K562 (cell line): ENCODE data around the gene THUMPD2. TPM values are rescaled to one million over a fixed set of nuclear protein-coding genes. Genes with fewer than 3 reads are reported as not detected.
A peak's percentile ranks its signal among the peaks of the same experiment; 100 is the strongest.

Experiments used
- ATAC-seq: fragments of 200-7000 bp; cut with Tn5 transposase; 3 replicates; pipeline ENCODE4 v1.9.1; 2020; ENCODE audit warnings: moderate library complexity
- BruUV-seq: library from RNA; stranded (reverse); fragments of 400-500 nt; replicated peaks from 2 replicates; lab custom pipeline; 2021; lab: Mats Ljungman, UMichigan
- CTCF ChIA-PET: fragments of 300-600 bp; formaldehyde crosslinking; extraction: SDS; loops from one replicate; lab custom pipeline; 2021; ENCODE audit warnings: low intra/inter-chr PET ratio; lab: Yijun Ruan, JAX
- POLR2A ChIA-PET: fragments of 300-600, 350-650 bp; sonication (Branson Sonifier 250); formaldehyde crosslinking; extraction: SDS; loops from one replicate; lab custom pipeline; 2021; ENCODE audit warnings: antibody characterized with exemption, inconsistent platforms; lab: Yijun Ruan, JAX
- DNase-seq, 4 experiments: peaks; one replicate each; pipeline versions ENCODE4 v3.0.0 to v3.0.0-alpha.2; 2011 to 2018; ENCODE audit warnings: low spot score in 3 of 4, mixed read lengths in 3 of 4; ENCODE audit errors: extremely low read depth in 1 of 4
- FAIRE-seq: peaks from 2 replicates; lab custom pipeline; 2011; peaks lifted over from hg19 to GRCh38; lab: Jason Lieb, UNC
- H2AFZ ChIP-seq: 2 replicates; pipeline ENCODE4 v1.6.0; 2011; ENCODE audit warnings: low read depth, low read length, control low read depth, inconsistent platforms
- H3K27ac ChIP-seq: fragments of 200-600 bp; 3 replicates; pipeline ENCODE4 v1.8.0; 2011; ENCODE audit warnings: low read depth, mild to moderate bottlenecking, control low read depth, inconsistent platforms, low read length, moderate library complexity, mixed read lengths; ENCODE audit errors: extremely low read depth
- H3K27me3 ChIP-seq, 2 experiments: fragments of 300-600 bp in 1 of 2; 2 replicates in 1 of 2; 3 replicates in 1 of 2; pipeline versions ENCODE4 v1.6.0 to v1.8.0; 2011; ENCODE audit warnings: inconsistent platforms in 2 of 2, low read length in 2 of 2, mild to moderate bottlenecking in 1 of 2, mixed read lengths in 1 of 2, moderate library complexity in 1 of 2; ENCODE audit not compliant: control insufficient read depth in 2 of 2, insufficient read depth in 2 of 2
- H3K36me3 ChIP-seq: fragments of 300-600 bp; 3 replicates; pipeline ENCODE4 v1.8.0; 2011; ENCODE audit warnings: mild to moderate bottlenecking, low read length, inconsistent platforms; ENCODE audit not compliant: control insufficient read depth, insufficient read depth
- H3K4me1 ChIP-seq, 2 experiments: fragments of 200-600 bp in 1 of 2; replicated peaks in 1 of 2; 2 replicates in 1 of 2; 3 replicates in 1 of 2; pipeline versions ENCODE4 v1.5.1 to v1.8.0; 2011; ENCODE audit warnings: inconsistent platforms in 2 of 2, low read length in 2 of 2, mild to moderate bottlenecking in 1 of 2, mixed read lengths in 1 of 2, moderate library complexity in 1 of 2; ENCODE audit not compliant: control insufficient read depth in 2 of 2, insufficient read depth in 2 of 2
- H3K4me2 ChIP-seq: 2 replicates; pipeline ENCODE4 v1.6.1; 2011; ENCODE audit warnings: low read length, control low read depth, inconsistent platforms, mixed read lengths; ENCODE audit not compliant: insufficient read depth
- H3K4me3 ChIP-seq: fragments of 200-600 bp; sonication (generic), shearing (Covaris generic); 2 replicates; pipeline ENCODE4 v1.5.1; 2016; ENCODE audit warnings: control low read depth, inconsistent platforms
- H3K79me2 ChIP-seq: fragments of 200-600 bp; 3 replicates; pipeline ENCODE4 v1.8.0; 2011; ENCODE audit warnings: low read length, inconsistent platforms; ENCODE audit not compliant: control insufficient read depth, insufficient read depth
- H3K9ac ChIP-seq, 2 experiments: 2 replicates each; pipeline versions ENCODE4 v1.6.0 to v1.6.1; 2011; ENCODE audit warnings: low read depth in 2 of 2, low read length in 2 of 2, control low read depth in 1 of 2, inconsistent platforms in 1 of 2, mild to moderate bottlenecking in 1 of 2, mixed read lengths in 1 of 2; ENCODE audit not compliant: insufficient read depth in 1 of 2
- H3K9me1 ChIP-seq: one replicate; pipeline ENCODE4 v1.6.0; 2011; ENCODE audit warnings: inconsistent platforms, mild to moderate bottlenecking, low read length, moderate library complexity; ENCODE audit not compliant: control insufficient read depth, insufficient read depth
- H3K9me3 ChIP-seq: replicated peaks from 2 replicates; pipeline ENCODE4 v1.5.1; 2011; ENCODE audit warnings: low read depth, low read length, inconsistent platforms; ENCODE audit not compliant: control insufficient read depth, insufficient read depth
- H4K20me1 ChIP-seq: replicated peaks from 2 replicates; pipeline ENCODE4 v1.6.1; 2011; ENCODE audit warnings: low read length, inconsistent platforms, mixed read lengths; ENCODE audit not compliant: control insufficient read depth, insufficient read depth
- ARID1B ChIP-seq: fragments of 450-650 bp; IDR thresholded peaks from 2 replicates; pipeline ENCODE4 v1.6.1; 2016; ENCODE audit warnings: antibody characterized with exemption, mild to moderate bottlenecking, inconsistent platforms
- CBFA2T2 ChIP-seq: fragments of 450-650 bp; conservative IDR thresholded peaks from 2 replicates; pipeline ENCODE4 v1.6.1; 2017; ENCODE audit warnings: mild to moderate bottlenecking
- CBFA2T3 ChIP-seq: fragments of 450-650 bp; IDR thresholded peaks from 2 replicates; pipeline ENCODE4 v1.6.1; 2017
- HDAC1 ChIP-seq, 2 experiments: fragments of 450-650 bp; IDR thresholded peaks; 2 replicates each; pipeline ENCODE4 v1.6.1; 2016 to 2017; ENCODE audit warnings: inconsistent platforms in 1 of 2, mild to moderate bottlenecking in 1 of 2, moderate library complexity in 1 of 2
- KDM1A ChIP-seq, 2 experiments: fragments of 450-650 bp; IDR thresholded peaks; 2 replicates each; pipeline ENCODE4 v1.6.1; 2016; ENCODE audit warnings: mild to moderate bottlenecking in 2 of 2
- KLF16 ChIP-seq: IDR thresholded peaks from 2 replicates; pipeline ENCODE4 v1.6.1; 2016; ENCODE audit warnings: antibody characterized with exemption
- MTA2 ChIP-seq: fragments of 450-650 bp; IDR thresholded peaks from 2 replicates; pipeline ENCODE4 v1.6.1; 2016; ENCODE audit warnings: low read depth
- NFIC ChIP-seq: fragments of 450-650 bp; IDR thresholded peaks from 2 replicates; pipeline ENCODE4 v1.6.1; 2017; ENCODE audit warnings: mild to moderate bottlenecking, inconsistent platforms
- RCOR1 ChIP-seq, 2 experiments: IDR thresholded peaks; 2 replicates each; pipeline ENCODE4 v1.6.1; 2012; ENCODE audit warnings: low read depth in 2 of 2, low read length in 2 of 2, borderline replicate concordance in 1 of 2, improper control_type of control experiment in 1 of 2
- STAT5A ChIP-seq: IDR thresholded peaks from 2 replicates; pipeline ENCODE4 v1.6.1; 2012; ENCODE audit warnings: low read length, inconsistent platforms, borderline replicate concordance
- TAL1 ChIP-seq: fragments of 450-650 bp; IDR thresholded peaks from 2 replicates; pipeline ENCODE4 v1.6.1; 2016; ENCODE audit warnings: mild to moderate bottlenecking
- TCF3 ChIP-seq: sonication (generic); formaldehyde crosslinking; IDR thresholded peaks from 2 replicates; pipeline ENCODE4 v1.4.0; 2020; ENCODE audit warnings: mild to moderate bottlenecking, missing genetic modification reagents
- TEAD4 ChIP-seq, 2 experiments: sonication (generic) in 1 of 2; formaldehyde crosslinking in 1 of 2; IDR thresholded peaks; 2 replicates each; pipeline versions ENCODE4 v1.6.1 to v1.8.0; 2012 to 2022; ENCODE audit warnings: borderline replicate concordance in 1 of 2, inconsistent platforms in 1 of 2, low read length in 1 of 2, mild to moderate bottlenecking in 1 of 2, missing genetic modification reagents in 1 of 2
- U2AF2 ChIP-seq: fragments of 200-400 bp; formaldehyde crosslinking; optimal IDR thresholded peaks from 2 replicates; pipeline ENCODE3; 2017; ENCODE audit warnings: low read depth, mild to moderate bottlenecking, low read length
- ZBTB1 ChIP-seq: sonication (generic); formaldehyde crosslinking; IDR thresholded peaks from 2 replicates; pipeline ENCODE4 v1.8.1; 2023; ENCODE audit warnings: missing genetic modification reagents, low read depth, mild to moderate bottlenecking, borderline replicate concordance
- WGBS: fragments of 100-300 bp; shearing (Covaris generic); methylation state at CpG from one replicate; pipeline ENCODE4 v1.1.6; 2016; ENCODE audit warnings: low coverage, mixed read lengths; ENCODE audit not compliant: insufficient coverage; ENCODE audit errors: missing lambda C conversion rate; 5-methylcytosine and 5-hydroxymethylcytosine counted together
- in situ Hi-C: fragments of 300-500 bp; cut with MboI; formaldehyde crosslinking; loops from 4 replicates; pipeline ENCODE4 v1.15.0; 2018; ENCODE audit warnings: inconsistent platforms, mixed read lengths
- intact Hi-C: fragments of 100-400 bp; cut with micrococcal nuclease; formaldehyde crosslinking; loops from 2 replicates; pipeline ENCODE4 v1.14.2; 2022
- polyA plus RNA-seq, 8 experiments: library from polyadenylated mRNA; depleted of rRNA in 4 of 8; stranded (reverse) in 5 of 8; unstranded in 3 of 8; fragments of >200 nt; fragmentation: Nextera tagmentation in 2 of 8; fragmentation: Illumina TruSeq in 1 of 8; extraction: Ambion mirVana in 2 of 8; extraction: Trizol in 1 of 8; gene quantifications; 2 replicates each; pipeline versions ENCODE4 v1.2.1 to v1.2.3, GENCODE V29; 2011 to 2014; ENCODE audit warnings: inconsistent platforms in 1 of 8, missing spikeins in 1 of 8
- total RNA-seq, 7 experiments: library from RNA; depleted of rRNA in 6 of 7; stranded (reverse); fragments of >200 nt in 6 of 7; fragmentation: Illumina TruSeq in 2 of 7; extraction: Trizol in 2 of 7; gene quantifications; 2 replicates each; pipeline versions ENCODE4 v1.2.1 to v1.2.3, GENCODE V29; 2011 to 2021; ENCODE audit warnings: low replicate concordance in 1 of 7

THUMPD2 gene
- total and polyA plus RNA-seq, 9 of the 15 experiments (the other 6 are each of a cell fraction or from before 2014, with no cell fraction given) = 9.6 to 40.4 (median 24.0) TPM

- H3K36me3 ChIP-seq = no peaks in the 10 kb centered on the region
- H3K4me2 ChIP-seq = no peak overlapping the region
- 3% methylated on average over 2 of the region's 2 CpGs for WGBS
- DNase-seq (peak in 2 of 4 experiments; percentile 25 to 27), FAIRE-seq (no peak), ATAC-seq (peak; percentile 63)
- H3K9me1 ChIP-seq = no peaks in the 10 kb centered on the region
- no peaks in the 10 kb centered on the region for H3K79me2 ChIP-seq
- no peaks in the 10 kb centered on the region for H4K20me1 ChIP-seq
- H3K9ac ChIP-seq = no peak overlapping the region
- H3K9me3 ChIP-seq = no peaks in the 10 kb centered on the region
- ChIA-PET POLR2A (interaction anchor here (0.5 to 1.3 kb wide), 2 partner anchors 9 to 53 kb away, joined by 3 to 4 read pairs; no protein-coding TSS in a partner anchor), CTCF (no interaction called here)
- H3K4me3 ChIP-seq = no peak overlapping the region
- no peak overlapping the region for H2AFZ ChIP-seq
- H3K27me3 ChIP-seq = peaks cover 0 to 12% of the 10 kb centered on the region in 2 experiments; a peak in 3 of 5 replicates
- BruUV-seq = no TSS peak
- no peak overlapping the region for H3K27ac ChIP-seq
- intact Hi-C loops (no loop called here), in situ Hi-C loops (no loop called here)
- TF ChIP-seq TAL1 (peak; percentile 56), ARID1B (peak; percentile 58), TCF3 (CRISPR knock-in tag) (peak; percentile 72), U2AF2 (no peak), HDAC1 (IDR thresholded peaks at IDR 0.05) (0 out of 4 replicates have a peak, but pooled peaks of 1 of the 2 experiments have one; percentile 52), NFIC (0 out of 2 replicates have a peak, but pooled peaks have one; percentile 14), STAT5A (0 out of 2 replicates have a peak, but pooled peaks have one; percentile 27), KDM1A (IDR thresholded peaks at IDR 0.05) (peak; percentile 85), RCOR1 (IDR thresholded peaks at IDR 0.05; ENCODE audit: borderline replicate concordance in 1 of 2, low read depth in 2 of 2, low read length in 2 of 2) (peak; percentile 22 to 88; a peak in 3 of 4 replicates), ZBTB1 (CRISPR knock-in tag) (no peak), KLF16 (peak; percentile 27; the same call in 1 of the 2 replicates), CBFA2T3 (peak; percentile 84), CBFA2T2 (peak; percentile 71), MTA2 (no peak), TEAD4 (IDR thresholded peaks at IDR 0.05; ENCODE audit: low read length) (peak; percentile 80), TEAD4 (CRISPR knock-in tag; IDR thresholded peaks at IDR 0.05; ENCODE audit: borderline replicate concordance) (no peak)
- TF ChIP-seq, all 486 proteins: peak for 12
- no peaks in the 10 kb centered on the region; a peak in 1 of 5 replicates for H3K4me1 ChIP-seq
These were observed 90.9 kb downstream of the THUMPD2 start for GRCh38 chr2:39688181-39688580.
